SK-N-SH treated with all-trans-retinoic acid at 6 μM for 48 hours (cell line): ENCODE measurements around the gene TLX1.

Experiments used
- BACH2 ChIP-seq: fragments of 250-450 bp; sonication (Bioruptor Pico); IDR thresholded peaks from 2 replicates; pipeline ENCODE4 v1.9.0; 2021; ENCODE audit warnings: mild to moderate bottlenecking, borderline replicate concordance
- CSDC2 ChIP-seq: fragments of 250-450 bp; sonication (Bioruptor Pico); IDR thresholded peaks from 2 replicates; pipeline ENCODE4 v1.5.0; 2020; ENCODE audit warnings: mild to moderate bottlenecking, moderate library complexity
- ESRRG ChIP-seq: fragments of 250-450 bp; sonication (Bioruptor Pico); IDR thresholded peaks from 2 replicates; pipeline ENCODE4 v1.6.1; 2021; ENCODE audit warnings: mild to moderate bottlenecking
- GLIS3 ChIP-seq: fragments of 250-450 bp; sonication (Bioruptor Pico); IDR thresholded peaks from 2 replicates; pipeline ENCODE4 v1.5.0; 2020; ENCODE audit warnings: mild to moderate bottlenecking, moderate library complexity
- OSR1 ChIP-seq: fragments of 250-450 bp; sonication (Bioruptor Pico); IDR thresholded peaks from 2 replicates; pipeline ENCODE4 v1.8.0; 2022; ENCODE audit warnings: moderate library complexity, mild to moderate bottlenecking, inconsistent platforms
- PPARA ChIP-seq: fragments of 250-450 bp; sonication (Bioruptor Pico); IDR thresholded peaks from 2 replicates; pipeline ENCODE4 v1.5.0; 2020; ENCODE audit warnings: mild to moderate bottlenecking, borderline replicate concordance
- RARB ChIP-seq: fragments of 250-450 bp; sonication (Bioruptor Pico); IDR thresholded peaks from 2 replicates; pipeline ENCODE4 v1.8.0; 2021; ENCODE audit warnings: mild to moderate bottlenecking, moderate library complexity
- ZFP3 ChIP-seq: fragments of 250-450 bp; sonication (Bioruptor Pico); IDR thresholded peaks from 2 replicates; pipeline ENCODE4 v1.5.0; 2020; ENCODE audit warnings: mild to moderate bottlenecking, moderate library complexity
- ZFP30 ChIP-seq: fragments of 450-650 bp; formaldehyde crosslinking; IDR thresholded peaks from 2 replicates; pipeline ENCODE4 v1.5.0; 2022; ENCODE audit warnings: mild to moderate bottlenecking, moderate library complexity
- TF ChIP-seq, protein P1 (sequence below): fragments of 250-450 bp; sonication (Bioruptor Pico); IDR thresholded peaks from 2 replicates; pipeline ENCODE4 v1.8.0; 2020; ENCODE audit warnings: mild to moderate bottlenecking, moderate library complexity, borderline replicate concordance

DNA sequence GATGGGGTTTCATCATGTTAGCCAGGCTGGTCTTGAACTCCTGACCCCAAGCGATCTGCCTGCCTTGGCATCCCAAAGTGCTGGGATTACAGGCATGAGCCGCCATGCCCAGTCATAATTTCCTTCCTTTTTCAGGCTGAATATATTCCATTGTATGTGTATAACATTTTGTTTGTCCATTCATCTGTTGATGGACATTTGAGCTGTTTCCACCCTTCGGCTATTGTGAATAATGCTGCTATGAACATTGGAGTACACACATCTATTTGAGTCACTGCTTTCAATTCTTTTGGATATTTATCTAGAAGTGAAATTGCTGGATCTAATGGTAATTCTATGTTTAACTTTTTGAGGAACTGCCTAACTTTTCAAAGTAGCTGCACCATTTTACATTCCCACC lies 34.6 kb downstream of the TLX1 start:
- TF ChIP-seq GLIS3 (CRISPR knock-in tag) (no peak), ZFP3 (CRISPR knock-in tag) (no peak), ESRRG (no peak), OSR1 (CRISPR knock-in tag) (no peak), PPARA (CRISPR knock-in tag) (no peak), ZFP30 (no peak), RARB (CRISPR knock-in tag) (no peak), CSDC2 (CRISPR knock-in tag) (no peak), BACH2 (CRISPR knock-in tag) (no peak)
- TF ChIP-seq, protein P1, sequence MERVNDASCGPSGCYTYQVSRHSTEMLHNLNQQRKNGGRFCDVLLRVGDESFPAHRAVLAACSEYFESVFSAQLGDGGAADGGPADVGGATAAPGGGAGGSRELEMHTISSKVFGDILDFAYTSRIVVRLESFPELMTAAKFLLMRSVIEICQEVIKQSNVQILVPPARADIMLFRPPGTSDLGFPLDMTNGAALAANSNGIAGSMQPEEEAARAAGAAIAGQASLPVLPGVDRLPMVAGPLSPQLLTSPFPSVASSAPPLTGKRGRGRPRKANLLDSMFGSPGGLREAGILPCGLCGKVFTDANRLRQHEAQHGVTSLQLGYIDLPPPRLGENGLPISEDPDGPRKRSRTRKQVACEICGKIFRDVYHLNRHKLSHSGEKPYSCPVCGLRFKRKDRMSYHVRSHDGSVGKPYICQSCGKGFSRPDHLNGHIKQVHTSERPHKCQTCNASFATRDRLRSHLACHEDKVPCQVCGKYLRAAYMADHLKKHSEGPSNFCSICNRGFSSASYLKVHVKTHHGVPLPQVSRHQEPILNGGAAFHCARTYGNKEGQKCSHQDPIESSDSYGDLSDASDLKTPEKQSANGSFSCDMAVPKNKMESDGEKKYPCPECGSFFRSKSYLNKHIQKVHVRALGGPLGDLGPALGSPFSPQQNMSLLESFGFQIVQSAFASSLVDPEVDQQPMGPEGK (CRISPR knock-in tag): no peak
